Measurements from ENCODE around the gene NTM.

The NTM gene

GRCh38 chr11:131654849-131655248 lies 284.4 kb downstream of the NTM start:
- ChIA-PET POLR2A (no interaction called here), CTCF (no interaction called here)
- TF ChIP-seq LEF1 (IDR thresholded peaks at IDR 0.05; ENCODE audit: borderline replicate concordance): no peak
- no peak for DNase-seq (ENCODE audit: extremely low spot score)

- TF ChIP-seq CTBP1 (IDR thresholded peaks at IDR 0.05; ENCODE audit: borderline replicate concordance): no peak
- TF ChIP-seq ZNF384 (IDR thresholded peaks at IDR 0.05): no peak
- TF ChIP-seq PKNOX1 (IDR thresholded peaks at IDR 0.05): no peak
- TF ChIP-seq FOXK2 (IDR thresholded peaks at IDR 0.05): no peak
- TF ChIP-seq SUZ12 (IDR thresholded peaks at IDR 0.05): no peak
- no peak for TF ChIP-seq LEF1 (IDR thresholded peaks at IDR 0.05; ENCODE audit: borderline replicate concordance)
- TF ChIP-seq FOXM1 (IDR thresholded peaks at IDR 0.05; ENCODE audit: borderline replicate concordance): no peak
- no peak for TF ChIP-seq ARNT (IDR thresholded peaks at IDR 0.05)
- TF ChIP-seq FOXA1 (IDR thresholded peaks at IDR 0.05): no peak
- TF ChIP-seq HDGF (IDR thresholded peaks at IDR 0.05; ENCODE audit: borderline replicate concordance): no peak
- TF ChIP-seq SP1 (IDR thresholded peaks at IDR 0.05): no peak
- no peak for DNase-seq (ENCODE audit: extremely low spot score)
- ChIA-PET POLR2A (no interaction called here), CTCF (interaction anchor here (1.6 kb wide), 1 partner anchor 18 kb away, joined by 4 read pairs; no protein-coding TSS in a partner anchor)
Observed at GRCh38 chr11:131656179-131656838, 285.9 kb downstream of the NTM start.

GRCh38 chr11:131656839-131657211 lies 286.4 kb downstream of the NTM start:
- TF ChIP-seq PKNOX1 (IDR thresholded peaks at IDR 0.05) (no peak), ELF4 (IDR thresholded peaks at IDR 0.05) (no peak), ZNF384 (IDR thresholded peaks at IDR 0.05) (no peak), BHLHE40 (IDR thresholded peaks at IDR 0.05; ENCODE audit: borderline replicate concordance) (no peak), HDGF (IDR thresholded peaks at IDR 0.05; ENCODE audit: borderline replicate concordance) (no peak), NFRKB (IDR thresholded peaks at IDR 0.05) (no peak), FOXK2 (IDR thresholded peaks at IDR 0.05) (no peak), LEF1 (IDR thresholded peaks at IDR 0.05; ENCODE audit: borderline replicate concordance) (no peak), TARDBP (IDR thresholded peaks at IDR 0.05) (no peak), CTBP1 (IDR thresholded peaks at IDR 0.05; ENCODE audit: borderline replicate concordance) (no peak), SP1 (IDR thresholded peaks at IDR 0.05) (no peak), L3MBTL2 (conservative IDR thresholded peaks at IDR 0.05) (no peak), FOXM1 (IDR thresholded peaks at IDR 0.05; ENCODE audit: borderline replicate concordance) (no peak), SUZ12 (IDR thresholded peaks at IDR 0.05) (no peak)
- ChIA-PET POLR2A (no interaction called here), CTCF (interaction anchor here (1.6 kb wide), 1 partner anchor 18 kb away, joined by 4 read pairs; no protein-coding TSS in a partner anchor)
- DNase-seq (ENCODE audit: extremely low spot score): no peak

- TF ChIP-seq FOXK2 (IDR thresholded peaks at IDR 0.05): no peak
- TF ChIP-seq BHLHE40 (IDR thresholded peaks at IDR 0.05; ENCODE audit: borderline replicate concordance): no peak
- TF ChIP-seq SP1 (IDR thresholded peaks at IDR 0.05): no peak
- TF ChIP-seq ARNT (IDR thresholded peaks at IDR 0.05): no peak
- TF ChIP-seq PKNOX1 (IDR thresholded peaks at IDR 0.05): no peak
- no peak for TF ChIP-seq HDGF (IDR thresholded peaks at IDR 0.05; ENCODE audit: borderline replicate concordance)
- no peak for TF ChIP-seq ELF4 (IDR thresholded peaks at IDR 0.05)
- no peak for TF ChIP-seq SUZ12 (IDR thresholded peaks at IDR 0.05)
- TF ChIP-seq TARDBP (IDR thresholded peaks at IDR 0.05): no peak
- no peak for TF ChIP-seq CTBP1 (IDR thresholded peaks at IDR 0.05; ENCODE audit: borderline replicate concordance)
- TF ChIP-seq FOXA1 (IDR thresholded peaks at IDR 0.05): no peak
- TF ChIP-seq NFRKB (IDR thresholded peaks at IDR 0.05): no peak
- DNase-seq (ENCODE audit: extremely low spot score): no peak
- CTCF ChIA-PET: interaction anchor here (1.2 kb wide), 1 partner anchor 16 kb away, joined by 3 read pairs; no protein-coding TSS in a partner anchor
Observed at GRCh38 chr11:131658414-131658813, 288.0 kb downstream of the NTM start.

GRCh38 chr11:131658952-131659351 lies 288.5 kb downstream of the NTM start:
- no peak for DNase-seq (ENCODE audit: extremely low spot score)
- TF ChIP-seq FOXA1 (IDR thresholded peaks at IDR 0.05): no peak
- no peak for TF ChIP-seq SUZ12 (IDR thresholded peaks at IDR 0.05)
- no peak for TF ChIP-seq ZNF384 (IDR thresholded peaks at IDR 0.05)
- no peak for TF ChIP-seq LEF1 (IDR thresholded peaks at IDR 0.05; ENCODE audit: borderline replicate concordance)
- no peak for TF ChIP-seq CTBP1 (IDR thresholded peaks at IDR 0.05; ENCODE audit: borderline replicate concordance)
- no peak for TF ChIP-seq FOXM1 (IDR thresholded peaks at IDR 0.05; ENCODE audit: borderline replicate concordance)
- no peak for TF ChIP-seq SP1 (IDR thresholded peaks at IDR 0.05)
- no peak for TF ChIP-seq HDGF (IDR thresholded peaks at IDR 0.05; ENCODE audit: borderline replicate concordance)
- no peak for TF ChIP-seq FOXK2 (IDR thresholded peaks at IDR 0.05)
- TF ChIP-seq PKNOX1 (IDR thresholded peaks at IDR 0.05): no peak
- ChIA-PET POLR2A (no interaction called here), CTCF (interaction anchor here (1.2 kb wide), 1 partner anchor 16 kb away, joined by 3 read pairs; no protein-coding TSS in a partner anchor)

More at GRCh38 chr11:131658414-131658813, 288.0 kb downstream of the NTM start:
- POLR2A ChIA-PET: no interaction called here

- TF ChIP-seq PKNOX1 (IDR thresholded peaks at IDR 0.05) (no peak), LEF1 (IDR thresholded peaks at IDR 0.05; ENCODE audit: borderline replicate concordance) (no peak), L3MBTL2 (conservative IDR thresholded peaks at IDR 0.05) (no peak), BHLHE40 (IDR thresholded peaks at IDR 0.05; ENCODE audit: borderline replicate concordance) (no peak), FOXM1 (IDR thresholded peaks at IDR 0.05; ENCODE audit: borderline replicate concordance) (no peak), NFRKB (IDR thresholded peaks at IDR 0.05) (no peak), FOXK2 (IDR thresholded peaks at IDR 0.05) (no peak), ELF4 (IDR thresholded peaks at IDR 0.05) (no peak), ARNT (IDR thresholded peaks at IDR 0.05) (no peak), SP1 (IDR thresholded peaks at IDR 0.05) (no peak), FOXA1 (IDR thresholded peaks at IDR 0.05) (no peak)
- CTCF ChIA-PET: no interaction called here
- DNase-seq (ENCODE audit: extremely low spot score): no peak
- POLR2A ChIA-PET: no interaction called here
Observed at GRCh38 chr11:131659931-131660330, 289.5 kb downstream of the NTM start.
